ENCODE measurements around the gene EPB41L4A.
"Not testable (repeated sequence)": the region's sequence is repeated elsewhere in the genome, so short reads cannot be mapped to it uniquely, and the experiment has no call there.

Gene EPB41L4A

DNA sequence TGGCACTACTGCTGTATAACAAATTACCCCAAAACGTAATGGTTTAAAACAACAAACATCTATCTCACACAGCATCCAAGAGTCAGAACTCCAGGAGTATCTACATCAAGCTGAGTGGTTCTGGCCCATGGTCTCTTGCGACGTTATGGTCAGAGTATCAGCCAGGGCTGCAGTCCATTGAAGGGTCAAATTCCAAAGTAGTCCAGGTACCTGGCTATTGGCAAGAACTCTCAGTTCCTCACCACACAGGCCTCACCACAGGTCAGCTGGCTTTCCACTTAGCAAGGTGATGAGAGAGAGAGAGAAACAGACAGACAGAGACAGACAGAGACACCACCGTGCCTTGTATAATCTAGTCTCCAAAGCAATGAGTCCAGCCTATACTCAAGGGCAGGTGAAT is 22.6 kb downstream of the EPB41L4A start:
- DNase-seq = no peak

DNA sequence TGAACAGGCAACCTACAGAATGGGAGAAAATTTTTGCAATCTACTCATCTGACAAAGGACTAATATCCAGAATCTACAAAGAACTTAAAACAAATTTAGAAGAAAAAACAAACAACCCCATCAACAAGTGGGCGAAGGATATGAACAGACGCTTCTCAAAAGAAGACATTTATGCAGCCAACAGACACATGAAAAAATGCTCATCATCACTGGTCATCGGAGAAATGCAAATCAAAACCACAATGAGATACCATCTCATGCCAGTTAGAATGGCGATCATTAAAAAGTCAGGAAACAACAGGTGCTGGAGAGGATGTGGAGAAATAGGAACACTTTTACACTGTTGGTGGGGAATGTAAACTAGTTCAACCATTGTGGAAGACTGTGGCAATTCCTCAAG is 23.8 kb downstream of the EPB41L4A start:
- not testable (repeated sequence) for DNase-seq

DNA sequence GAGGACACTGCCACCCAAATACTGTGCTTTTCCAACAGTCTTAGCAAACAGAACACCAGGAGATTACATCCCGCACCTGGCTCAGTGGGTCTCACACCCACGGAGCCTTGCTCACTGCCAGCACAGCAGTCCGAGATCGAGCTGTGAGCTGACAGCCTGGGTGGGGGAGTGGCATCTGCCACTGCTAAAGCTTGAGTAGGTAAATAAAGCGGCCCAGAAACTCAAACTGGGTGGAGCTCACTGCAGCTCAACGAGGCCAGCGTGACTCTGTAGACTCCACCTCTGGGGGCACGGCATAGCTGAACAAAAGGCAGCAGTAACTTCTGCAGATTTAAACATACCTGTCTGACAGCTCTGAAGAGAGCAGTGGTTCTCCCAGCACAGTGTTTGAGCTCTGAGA is 28.8 kb downstream of the EPB41L4A start:
- DNase-seq = no peak

DNA sequence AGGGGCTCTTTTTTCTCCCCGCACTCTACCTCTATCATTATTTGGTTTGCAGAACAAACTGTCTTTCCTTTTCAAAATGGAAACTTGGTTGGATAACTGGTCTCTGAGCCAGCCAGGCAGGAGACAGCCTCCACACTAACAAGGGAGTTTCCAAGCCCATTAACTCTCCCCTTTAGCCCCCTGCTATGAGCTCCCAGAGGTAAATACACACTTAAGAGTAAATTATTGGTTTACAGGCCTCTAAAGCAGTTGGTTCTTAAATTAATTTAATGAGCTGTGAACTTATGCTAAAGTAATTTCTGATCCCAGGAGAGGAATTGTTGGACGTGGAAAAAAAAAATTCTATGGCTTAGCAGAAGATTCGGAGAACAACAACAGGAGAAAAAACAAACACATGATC is 30.3 kb downstream of the EPB41L4A start:
- DNase-seq = no peak

DNA sequence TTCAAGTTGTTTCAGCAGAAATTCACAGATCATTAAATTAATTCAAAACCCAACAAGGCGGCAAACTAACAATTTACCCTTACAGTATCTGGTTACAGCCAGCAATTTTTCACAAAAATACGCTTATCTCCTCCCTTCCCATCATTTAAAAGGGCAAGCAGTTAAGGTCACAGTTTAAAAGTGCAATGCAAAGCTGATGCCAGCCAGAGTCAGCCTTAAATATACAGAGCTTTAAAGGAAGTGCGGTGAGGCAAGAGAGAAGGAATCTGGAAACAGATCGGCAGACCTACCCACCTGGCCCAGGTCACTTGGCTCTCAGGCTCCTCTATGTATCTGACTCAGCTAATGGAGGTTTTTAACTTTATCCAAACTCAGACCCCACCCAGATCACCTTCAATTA is 31.0 kb downstream of the EPB41L4A start:
- DNase-seq = no peak

DNA sequence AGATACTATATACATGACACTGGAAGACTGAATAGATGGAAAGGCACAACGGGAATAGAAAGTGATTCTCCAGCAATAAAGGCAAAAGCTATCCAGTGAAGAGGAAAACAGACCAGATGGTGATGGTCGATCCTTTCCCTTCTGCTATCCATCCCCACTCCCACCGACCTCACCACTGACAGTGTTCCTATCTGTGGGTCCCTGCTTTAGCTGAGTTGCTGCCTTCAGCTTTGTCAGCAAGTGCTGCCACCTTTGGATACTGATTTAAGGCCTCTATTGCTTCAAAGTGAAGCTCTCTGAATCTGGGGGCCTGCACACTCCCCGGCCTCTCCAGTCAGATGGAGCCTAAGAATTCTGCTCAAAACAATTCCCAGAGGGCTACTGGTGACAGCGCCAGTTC is 32.3 kb downstream of the EPB41L4A start:
- no peak for DNase-seq

DNA sequence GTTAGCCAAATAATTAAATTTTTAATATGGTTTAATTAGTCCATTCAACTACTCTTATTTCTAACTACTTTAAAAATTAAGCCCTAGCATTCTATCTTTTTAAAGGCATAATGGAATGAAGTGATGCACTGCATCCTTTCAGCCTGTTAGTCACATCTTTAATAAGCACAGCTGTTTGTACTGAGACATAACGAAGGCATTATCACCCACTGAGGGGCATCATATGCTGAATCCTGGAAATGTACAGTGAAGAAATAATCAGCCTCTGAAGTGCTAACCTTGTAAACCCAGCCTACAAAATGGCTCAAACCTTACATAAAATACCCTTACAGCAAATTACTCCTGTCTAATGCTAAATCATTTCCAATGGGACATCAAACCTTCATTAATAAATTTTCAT is 33.1 kb downstream of the EPB41L4A start:
- no peak for DNase-seq

DNA sequence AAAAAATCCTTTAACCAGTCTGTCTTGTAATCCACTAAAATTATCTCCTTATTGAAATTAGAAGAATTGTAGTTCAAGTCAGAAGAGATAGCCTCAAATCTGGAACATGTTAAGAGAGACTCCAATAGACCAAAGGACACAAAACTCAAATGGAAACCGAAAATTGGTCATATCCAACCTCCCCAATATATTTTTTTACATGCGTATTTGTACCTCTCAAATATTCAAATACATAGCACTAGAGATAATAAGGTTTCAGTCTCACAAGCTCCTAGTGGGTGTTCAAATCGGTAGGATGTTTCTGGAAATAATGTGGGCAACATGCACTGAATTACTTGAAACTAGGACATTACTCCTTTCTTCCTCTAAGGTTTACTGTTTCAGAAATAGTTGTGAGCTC is 33.5 kb downstream of the EPB41L4A start:
- no peak for DNase-seq

DNA sequence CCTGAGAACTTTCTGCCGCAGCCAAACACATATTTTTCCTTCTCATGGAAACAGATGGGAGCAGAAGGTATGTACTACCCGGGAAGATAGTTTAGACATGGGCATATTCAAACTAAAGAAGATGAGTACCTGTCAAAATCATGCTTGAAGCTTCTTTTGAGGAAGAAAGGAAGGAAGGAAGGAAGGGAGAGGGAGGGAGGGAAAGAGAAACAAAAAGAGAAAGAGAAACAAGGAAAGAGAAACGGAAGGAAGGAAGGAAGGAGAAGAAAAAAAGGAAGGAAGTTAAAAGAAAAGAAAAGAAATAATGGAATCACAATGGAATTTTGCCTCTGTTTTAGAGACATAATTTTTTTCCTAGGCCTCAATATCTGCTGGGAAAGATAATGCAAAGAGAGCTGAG is 34.6 kb downstream of the EPB41L4A start:
- no peak for DNase-seq

DNA sequence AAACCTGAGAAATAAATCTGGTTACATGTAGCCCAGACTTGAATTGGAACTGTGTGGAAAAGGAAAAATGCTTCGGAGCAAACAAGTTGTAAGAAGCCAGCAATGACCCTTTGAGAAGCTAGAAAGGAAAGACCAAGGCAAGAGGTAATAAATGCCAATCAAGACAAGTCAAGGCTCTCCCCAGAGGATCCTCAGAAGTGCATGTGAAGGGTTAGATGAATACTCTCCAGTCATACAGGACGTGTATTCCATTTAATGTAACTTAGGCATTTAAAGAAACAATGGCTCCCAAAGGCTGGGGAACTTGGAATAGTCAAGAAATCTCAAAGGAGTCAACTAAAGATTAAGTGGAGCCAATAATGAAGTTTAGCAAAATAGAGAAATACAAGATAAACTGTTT is 36.2 kb downstream of the EPB41L4A start:
- no peak for DNase-seq

DNA sequence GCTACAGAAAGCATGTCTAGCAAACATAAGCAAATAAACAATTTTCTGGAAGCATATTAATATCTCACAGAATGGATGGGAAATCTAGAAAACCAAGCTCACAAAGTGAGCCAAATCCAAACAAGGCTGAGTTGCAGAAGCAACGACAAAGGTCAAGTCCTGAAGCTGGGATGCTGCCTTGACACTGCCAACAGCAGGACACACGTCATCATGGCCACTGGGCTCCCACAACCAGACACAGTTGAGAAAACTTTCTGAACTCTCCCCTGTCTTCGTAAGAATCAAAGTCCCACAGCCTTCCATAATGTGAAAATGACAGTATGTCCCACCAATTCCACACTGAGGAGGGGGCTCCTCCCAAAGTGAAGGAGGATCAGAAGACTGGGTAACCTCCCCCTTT is 37.6 kb downstream of the EPB41L4A start:
- no peak for DNase-seq

DNA sequence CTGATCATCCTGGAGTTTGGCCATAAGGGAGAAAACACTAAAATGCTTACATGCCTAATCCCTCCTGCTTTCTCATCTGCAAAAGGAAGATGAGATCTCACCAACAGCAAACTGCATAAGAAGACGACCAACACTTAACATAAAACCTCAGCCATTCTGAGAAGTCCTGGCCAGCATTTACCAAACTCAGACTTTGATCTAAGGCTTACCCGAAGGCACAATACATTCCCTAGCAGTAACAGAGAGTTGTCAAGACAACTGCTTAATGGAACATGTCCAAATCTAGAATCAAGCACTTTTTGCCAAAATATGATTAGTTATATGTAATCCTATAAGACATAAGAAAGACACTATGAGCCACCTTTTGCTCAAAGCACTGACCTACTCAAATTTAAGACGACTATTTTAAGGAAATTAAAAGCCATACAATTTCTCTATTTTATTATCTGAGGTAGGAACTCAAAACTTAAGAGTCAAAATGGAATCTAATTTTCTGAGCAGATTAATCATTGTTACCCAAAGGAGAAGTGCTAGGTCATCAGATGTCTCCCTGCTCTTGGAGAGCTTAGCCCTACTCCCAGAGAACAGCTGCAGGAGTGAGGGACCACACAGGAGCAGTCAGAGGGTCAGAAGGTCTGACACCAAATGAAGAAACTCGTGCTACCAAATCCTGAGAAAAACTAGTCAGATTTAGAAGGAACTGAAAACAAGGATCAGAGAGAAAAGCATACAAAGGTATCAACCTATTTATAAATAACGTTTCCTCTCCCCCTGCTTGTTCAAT is 39.3 kb downstream of the EPB41L4A start:
- no peak for DNase-seq

DNA sequence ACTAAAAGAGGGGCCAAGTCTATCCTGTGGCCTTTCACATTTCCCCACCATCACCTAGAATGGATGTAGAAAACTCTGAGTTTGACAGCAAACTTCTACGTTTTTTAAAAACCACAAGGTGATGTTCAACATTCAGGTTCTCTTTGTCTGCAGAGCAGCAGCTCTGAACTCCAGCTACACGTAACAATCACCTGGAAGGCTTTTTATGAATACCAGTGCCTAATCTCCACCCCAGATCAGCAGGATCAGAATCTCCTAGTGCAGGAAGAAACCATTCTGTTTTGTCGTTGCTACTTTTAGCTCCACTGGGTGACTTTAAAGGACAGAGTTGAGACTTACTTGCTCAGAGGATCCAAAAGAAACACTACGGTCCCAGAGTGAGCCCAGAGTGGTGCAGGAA is 44.3 kb downstream of the EPB41L4A start:
- no peak for DNase-seq

DNA sequence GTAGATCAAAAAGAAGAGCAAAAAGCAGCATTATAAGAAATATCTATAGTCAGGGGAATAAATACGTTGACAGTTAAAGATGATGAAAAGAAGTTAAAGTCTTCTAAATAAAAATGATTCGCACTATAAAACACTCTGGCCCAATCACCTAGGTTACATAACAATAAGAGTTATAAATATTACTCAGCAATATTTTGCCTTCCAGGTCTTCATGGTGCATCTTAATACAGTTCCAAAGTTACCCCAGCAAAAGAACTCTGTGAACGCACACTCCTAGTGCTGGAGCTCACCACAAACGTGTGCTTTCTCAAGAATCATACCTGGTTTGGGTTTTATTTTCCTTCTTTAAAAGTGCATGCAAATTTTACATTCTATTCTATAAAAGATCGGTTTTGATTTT is 44.7 kb downstream of the EPB41L4A start:
- no peak for DNase-seq

DNA sequence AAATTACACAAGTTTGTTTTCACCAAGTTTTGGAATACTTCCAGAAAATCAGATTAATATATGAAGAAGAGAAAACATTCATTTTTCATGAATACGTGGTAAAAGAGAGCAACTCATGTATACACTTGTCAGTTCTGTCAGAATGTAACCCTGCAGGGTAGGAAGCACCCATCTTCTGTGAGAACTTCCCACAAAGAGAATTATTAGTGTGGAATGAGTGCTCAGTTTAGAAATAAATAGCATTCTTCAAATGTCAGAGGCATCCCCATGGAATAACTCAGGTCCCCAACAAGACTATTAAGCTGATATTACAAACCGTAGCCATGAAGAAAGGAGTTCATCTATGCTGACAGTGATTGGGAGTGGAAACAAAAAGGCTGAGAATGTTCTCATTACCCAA is 45.2 kb downstream of the EPB41L4A start:
- DNase-seq = no peak

DNA sequence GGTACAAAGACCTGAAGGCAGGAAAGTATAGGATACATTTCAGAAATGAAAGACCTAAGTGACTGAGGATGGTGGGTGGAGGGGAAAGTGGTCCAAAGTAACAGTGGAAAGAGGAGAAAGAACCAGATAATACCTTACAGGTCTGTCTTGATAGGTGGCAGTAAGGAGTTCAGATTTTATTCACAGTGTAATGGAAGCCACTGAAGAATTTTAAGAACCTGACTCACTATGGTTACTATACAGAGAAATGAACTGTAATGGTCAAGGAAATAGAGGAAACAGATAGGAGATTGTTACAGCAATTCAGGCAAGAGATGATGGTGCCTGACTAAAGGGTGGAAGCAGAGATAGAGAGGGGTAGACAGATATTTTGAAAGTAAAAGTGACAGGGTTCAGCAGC is 46.5 kb downstream of the EPB41L4A start:
- DNase-seq = no peak

DNA sequence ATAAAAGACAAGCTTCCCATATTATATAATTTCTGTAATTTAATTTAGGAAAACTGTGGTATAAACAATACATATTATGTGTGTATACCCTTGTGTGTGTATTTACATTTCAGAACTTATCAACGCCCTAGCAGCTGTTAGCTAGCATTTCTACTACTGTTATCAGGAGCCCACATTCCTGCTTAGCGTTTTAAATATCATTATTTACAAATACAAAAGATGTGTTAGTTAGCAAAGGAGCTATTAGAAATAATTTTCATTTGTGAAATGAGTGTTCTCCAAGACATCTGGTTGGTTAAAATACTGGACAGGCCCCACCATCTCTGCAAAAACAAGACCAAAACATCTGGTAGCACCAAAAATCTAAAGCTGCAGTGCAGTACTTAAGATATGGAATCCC is 48.0 kb downstream of the EPB41L4A start:
- DNase-seq = no peak

DNA sequence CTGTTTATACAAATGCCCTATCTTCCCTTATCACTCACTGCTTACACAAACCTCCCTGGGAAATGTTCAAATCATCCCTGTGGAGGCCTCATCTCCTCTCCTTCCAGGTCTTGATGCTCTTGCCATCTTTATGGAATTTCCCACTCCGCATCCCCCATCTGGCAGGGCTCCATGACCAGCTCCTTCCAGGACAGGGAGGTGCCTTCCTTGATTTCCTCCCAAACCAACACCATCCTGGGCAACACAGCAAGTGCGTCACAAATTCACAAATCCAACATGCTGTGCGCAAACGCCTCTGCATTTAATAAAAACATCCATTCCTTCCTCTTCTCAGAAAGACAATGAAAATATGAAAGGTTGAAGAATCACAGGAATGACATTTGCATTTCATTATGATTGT is 51.7 kb downstream of the EPB41L4A start:
- DNase-seq = no peak

DNA sequence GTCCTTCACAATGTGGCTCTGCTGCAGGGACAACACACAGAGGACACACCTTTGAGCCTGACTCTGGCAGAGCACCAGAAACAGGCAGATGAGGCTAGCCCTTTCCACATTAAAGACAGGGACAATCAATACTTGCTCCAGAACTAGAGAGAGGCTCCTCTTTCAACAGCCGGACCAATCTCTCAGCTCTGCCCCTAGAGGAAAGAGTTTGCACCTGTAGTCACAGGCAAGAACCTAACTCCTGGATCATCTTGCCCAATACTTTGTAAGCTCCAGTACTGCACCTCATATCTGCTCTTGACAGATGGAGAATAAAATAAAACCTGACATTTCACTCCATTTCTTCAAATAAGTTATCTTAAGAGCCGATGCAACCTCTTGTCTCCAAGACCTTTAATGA is 52.1 kb downstream of the EPB41L4A start:
- DNase-seq = no peak

DNA sequence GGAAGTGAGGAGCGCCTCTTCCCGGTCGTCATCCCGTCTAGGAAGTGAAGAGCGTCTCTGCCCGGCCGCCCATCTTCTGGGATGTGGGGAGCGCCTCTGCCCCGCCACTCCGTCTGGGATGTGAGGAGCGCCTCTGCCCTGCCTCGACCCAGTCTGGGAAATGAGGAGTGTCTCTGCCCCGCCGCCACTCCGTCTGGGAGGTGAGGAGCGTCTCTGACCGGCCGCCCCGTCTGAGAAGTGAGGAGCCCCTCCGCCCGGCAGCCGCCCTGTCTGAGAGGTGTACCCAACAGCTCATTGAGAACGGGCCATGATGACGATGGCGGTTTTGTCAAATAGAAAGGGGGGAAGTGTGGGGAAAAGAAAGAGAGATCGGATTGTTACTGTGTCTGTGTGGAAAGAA is 58.3 kb downstream of the EPB41L4A start:
- DNase-seq = not testable (repeated sequence)

DNA sequence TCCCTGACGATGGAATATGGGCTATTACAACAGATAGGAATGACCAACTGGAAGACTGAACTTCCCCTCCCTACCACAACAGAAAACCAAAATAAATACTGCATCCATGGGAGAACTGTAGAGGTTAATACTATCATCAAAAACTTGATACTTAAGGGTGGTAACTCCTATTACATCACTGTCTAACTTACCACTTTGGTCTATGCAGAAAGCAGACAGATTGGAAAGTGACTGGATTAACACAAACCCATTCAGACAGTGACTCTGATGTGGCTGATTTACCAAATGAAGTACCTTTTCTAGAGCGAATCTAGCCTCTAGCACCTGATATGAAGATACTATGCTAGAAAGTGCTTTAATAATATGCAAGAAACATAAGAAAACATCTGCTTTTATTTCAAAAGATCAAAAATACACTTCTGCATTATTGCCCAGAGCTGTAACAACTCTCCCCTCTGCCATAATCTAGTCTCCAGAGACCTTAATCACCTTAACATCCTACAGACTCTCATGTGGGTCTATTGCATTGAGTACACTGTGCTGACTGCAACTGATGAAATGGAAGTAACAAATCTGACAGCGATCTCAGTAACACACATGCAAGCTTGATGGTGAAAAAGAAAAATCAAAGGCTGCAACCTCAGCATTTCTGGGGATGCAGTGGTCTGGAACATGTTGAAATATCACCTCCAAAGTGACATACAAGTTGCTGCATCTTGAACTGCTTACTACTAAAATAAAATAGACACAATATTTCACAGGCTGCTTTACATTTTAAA is 62.7 kb downstream of the EPB41L4A start:
- DNase-seq = no peak

DNA sequence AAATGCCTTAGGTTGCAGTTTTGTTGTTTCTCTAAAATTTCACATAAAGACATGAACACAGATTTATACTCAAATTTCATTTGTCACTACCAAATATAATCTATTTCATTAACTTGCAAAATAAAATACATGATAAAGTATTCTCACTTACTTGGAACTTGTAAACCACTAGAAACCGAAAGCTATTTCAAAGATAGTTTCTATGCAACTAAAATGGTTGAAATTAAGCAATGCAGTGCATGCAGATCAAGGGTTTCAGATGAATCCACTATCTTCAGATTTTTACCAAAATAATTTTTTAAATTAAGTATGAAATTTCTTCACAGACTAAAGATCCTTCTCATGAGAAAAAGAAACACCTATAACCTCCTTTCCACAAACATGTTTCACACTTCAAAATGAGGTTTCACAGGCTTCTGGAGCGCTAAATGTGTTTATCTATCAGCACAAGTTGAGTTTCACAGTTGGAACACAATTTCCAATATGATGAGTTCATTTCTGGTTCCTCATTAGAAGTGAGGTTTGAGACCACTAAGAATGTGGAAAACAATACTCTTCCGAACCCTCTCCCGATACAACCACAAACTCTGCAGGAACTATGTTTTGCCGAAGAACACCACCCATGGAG is 63.9 kb downstream of the EPB41L4A start:
- DNase-seq = no peak

DNA sequence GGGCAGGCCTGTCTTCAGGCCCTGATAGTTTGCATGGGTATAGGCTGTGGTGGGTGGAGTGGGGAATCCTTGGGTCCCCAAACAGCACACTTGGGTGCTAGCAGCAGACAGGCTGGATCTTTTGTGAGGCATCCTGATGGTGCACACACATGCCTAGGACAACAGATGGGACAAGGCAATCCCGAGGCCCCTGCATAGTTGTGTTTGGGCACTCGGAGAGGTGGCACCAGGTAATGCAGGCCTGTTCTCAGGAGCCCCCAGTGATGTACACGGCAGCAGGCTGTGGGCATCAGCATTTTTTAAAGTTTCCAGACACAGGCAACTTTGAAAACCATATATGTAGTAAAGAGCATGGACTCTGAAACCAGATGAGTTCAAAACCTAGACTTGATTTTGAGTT is 65.4 kb downstream of the EPB41L4A start:
- DNase-seq = no peak

DNA sequence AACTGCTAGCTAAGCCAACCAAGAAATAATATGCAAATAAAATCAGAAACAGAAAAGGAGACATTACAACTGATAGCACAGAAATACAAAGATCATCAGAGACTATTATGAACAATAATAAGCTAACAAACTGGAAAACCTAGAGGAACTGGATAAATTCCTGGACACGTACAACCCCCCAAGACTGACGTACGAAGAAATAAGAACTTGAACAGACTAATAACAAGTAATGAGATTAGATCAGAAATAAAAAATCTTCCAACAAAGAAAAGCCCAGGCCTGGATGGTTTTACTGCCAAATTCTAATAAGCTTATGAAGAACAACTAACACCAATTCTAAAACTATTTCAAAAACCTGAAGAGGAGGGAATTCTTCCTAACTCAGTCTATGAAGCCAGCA is 67.9 kb downstream of the EPB41L4A start:
- DNase-seq = no peak

Measured in activated CD4-positive, alpha-beta T cell treated with anti-CD3 and anti-CD28 coated beads for 4 hours (primary cell).